NB4 (cell line): Measurements from ENCODE around the gene GRM5.
"Not testable (repeated sequence)": the region's sequence is repeated elsewhere in the genome, so short reads cannot be mapped to it uniquely, and the experiment has no call there.

ENCODE experiments used
- DNase-seq: peaks from one replicate; pipeline ENCODE4 v3.0.0; 2010; ENCODE audit warnings: low read depth
- H3K4me3 ChIP-seq: one replicate; pipeline ENCODE4 v1.5.1; 2011; ENCODE audit warnings: mild to moderate bottlenecking, low read depth, low read length, moderate library complexity
- MYC ChIP-seq: IDR thresholded peaks from 2 replicates; pipeline ENCODE4 v1.6.1; 2011; ENCODE audit warnings: low read depth, low read length
- POLR2A ChIP-seq: IDR thresholded peaks from 2 replicates; pipeline ENCODE4 v1.6.1; 2011; ENCODE audit warnings: mild to moderate bottlenecking; ENCODE audit not compliant: insufficient read length; ENCODE audit errors: extremely low read depth
- TF ChIP-seq, protein P1 (sequence below): IDR thresholded peaks from one replicate; pipeline ENCODE4 v1.5.1; 2012; ENCODE audit warnings: low read depth, low read length
- TF ChIP-seq, protein P2 (sequence below): IDR thresholded peaks from 2 replicates; pipeline ENCODE4 v1.6.1; 2011; ENCODE audit warnings: low read depth, low read length

The GRM5 gene

DNA sequence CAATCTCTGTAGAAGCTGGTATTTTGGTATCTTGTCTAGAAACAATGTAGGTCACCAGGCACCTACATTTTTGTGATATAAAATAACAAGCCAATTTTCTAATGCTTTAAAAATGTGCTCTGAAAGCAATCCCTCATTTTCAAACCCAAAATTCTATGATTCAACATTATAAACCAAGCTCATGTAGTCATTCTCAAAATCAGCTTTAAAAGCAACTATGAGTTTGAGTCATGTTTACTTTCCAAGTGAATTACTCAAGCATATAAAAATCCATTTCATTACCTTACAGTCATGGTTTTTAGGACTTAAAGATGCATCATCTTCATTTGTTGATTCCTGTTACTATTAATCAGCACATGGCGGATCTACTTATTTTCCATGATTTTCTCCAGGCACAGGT is 216.4 kb downstream of the GRM5 start:
- no peak for DNase-seq
- no peak for TF ChIP-seq POLR2A
- no peak for TF ChIP-seq MYC
- TF ChIP-seq, protein P1, sequence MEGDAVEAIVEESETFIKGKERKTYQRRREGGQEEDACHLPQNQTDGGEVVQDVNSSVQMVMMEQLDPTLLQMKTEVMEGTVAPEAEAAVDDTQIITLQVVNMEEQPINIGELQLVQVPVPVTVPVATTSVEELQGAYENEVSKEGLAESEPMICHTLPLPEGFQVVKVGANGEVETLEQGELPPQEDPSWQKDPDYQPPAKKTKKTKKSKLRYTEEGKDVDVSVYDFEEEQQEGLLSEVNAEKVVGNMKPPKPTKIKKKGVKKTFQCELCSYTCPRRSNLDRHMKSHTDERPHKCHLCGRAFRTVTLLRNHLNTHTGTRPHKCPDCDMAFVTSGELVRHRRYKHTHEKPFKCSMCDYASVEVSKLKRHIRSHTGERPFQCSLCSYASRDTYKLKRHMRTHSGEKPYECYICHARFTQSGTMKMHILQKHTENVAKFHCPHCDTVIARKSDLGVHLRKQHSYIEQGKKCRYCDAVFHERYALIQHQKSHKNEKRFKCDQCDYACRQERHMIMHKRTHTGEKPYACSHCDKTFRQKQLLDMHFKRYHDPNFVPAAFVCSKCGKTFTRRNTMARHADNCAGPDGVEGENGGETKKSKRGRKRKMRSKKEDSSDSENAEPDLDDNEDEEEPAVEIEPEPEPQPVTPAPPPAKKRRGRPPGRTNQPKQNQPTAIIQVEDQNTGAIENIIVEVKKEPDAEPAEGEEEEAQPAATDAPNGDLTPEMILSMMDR, result no peak
- TF ChIP-seq, protein P2, sequence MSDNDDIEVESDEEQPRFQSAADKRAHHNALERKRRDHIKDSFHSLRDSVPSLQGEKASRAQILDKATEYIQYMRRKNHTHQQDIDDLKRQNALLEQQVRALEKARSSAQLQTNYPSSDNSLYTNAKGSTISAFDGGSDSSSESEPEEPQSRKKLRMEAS, result no peak
- no peak overlapping the region for H3K4me3 ChIP-seq

DNA sequence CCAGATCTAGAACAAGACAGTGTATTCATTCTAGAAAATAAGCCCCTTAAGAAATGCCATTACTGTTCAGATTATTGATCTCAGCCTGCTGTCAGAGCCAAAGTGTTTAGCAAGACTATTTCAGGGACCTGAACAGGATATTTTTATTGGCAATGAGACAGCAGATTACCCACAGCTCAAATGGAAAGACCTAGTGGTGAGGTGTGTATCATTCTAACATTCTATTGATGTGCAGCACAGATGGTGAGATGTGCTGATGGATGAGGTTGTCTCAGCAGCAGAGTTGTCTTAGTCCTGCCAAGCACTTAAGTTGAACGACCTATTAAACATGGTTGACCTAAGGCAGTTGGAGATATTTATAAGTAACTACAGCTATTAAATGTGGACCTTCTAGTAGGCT is 219.5 kb downstream of the GRM5 start:
- not testable (repeated sequence) for H3K4me3 ChIP-seq, DNase-seq

DNA sequence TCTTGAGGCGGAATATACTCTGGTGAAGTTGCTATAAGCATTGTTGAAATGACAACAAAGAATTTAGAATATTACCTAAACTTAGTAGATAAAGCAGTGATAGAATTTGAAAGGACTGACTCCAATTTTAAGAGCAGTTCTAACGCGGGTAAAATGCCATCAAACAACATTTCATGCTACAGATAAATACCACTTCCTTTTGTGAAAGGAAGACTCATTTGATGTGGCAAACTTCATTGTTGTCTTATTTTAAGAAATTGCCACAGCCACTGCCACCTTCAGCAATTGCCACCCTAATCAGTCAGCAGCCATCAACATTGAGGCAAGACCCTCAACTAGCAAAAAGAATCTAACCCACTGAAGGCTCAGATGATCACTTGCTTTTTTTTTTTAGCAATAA is 220.8 kb downstream of the GRM5 start:
- H3K4me3 ChIP-seq, DNase-seq: not testable (repeated sequence)

DNA sequence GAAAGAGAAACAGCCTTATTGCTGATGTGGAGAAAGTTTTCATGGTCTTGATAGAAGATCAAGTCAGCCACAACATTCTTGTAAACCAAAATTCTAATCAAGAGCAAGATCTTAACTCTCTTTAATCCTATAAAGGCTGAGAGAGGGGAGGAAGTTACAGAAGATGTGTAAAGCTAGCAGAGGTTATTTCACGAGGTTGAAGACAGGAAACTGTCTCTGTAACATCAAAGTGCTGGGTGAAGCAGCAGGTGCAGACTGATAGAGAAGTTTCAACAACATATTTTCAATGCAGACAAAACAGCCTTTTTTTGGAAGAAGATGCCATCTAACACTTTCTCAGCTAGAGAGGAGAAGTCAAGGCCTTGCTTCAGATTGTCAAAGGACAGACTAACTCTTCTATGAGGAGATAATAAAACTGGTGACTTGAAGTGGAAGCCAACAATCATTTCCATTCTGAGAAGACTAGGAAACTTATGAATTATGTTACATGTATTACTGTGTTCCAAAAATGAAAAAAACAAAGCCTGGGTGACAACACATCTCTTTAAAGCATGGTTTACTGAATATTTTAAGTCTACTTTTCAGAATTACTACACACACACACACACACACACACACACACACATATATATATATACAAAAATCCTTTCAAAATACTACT is 221.9 kb downstream of the GRM5 start:
- DNase-seq, H3K4me3 ChIP-seq: not testable (repeated sequence)

DNA sequence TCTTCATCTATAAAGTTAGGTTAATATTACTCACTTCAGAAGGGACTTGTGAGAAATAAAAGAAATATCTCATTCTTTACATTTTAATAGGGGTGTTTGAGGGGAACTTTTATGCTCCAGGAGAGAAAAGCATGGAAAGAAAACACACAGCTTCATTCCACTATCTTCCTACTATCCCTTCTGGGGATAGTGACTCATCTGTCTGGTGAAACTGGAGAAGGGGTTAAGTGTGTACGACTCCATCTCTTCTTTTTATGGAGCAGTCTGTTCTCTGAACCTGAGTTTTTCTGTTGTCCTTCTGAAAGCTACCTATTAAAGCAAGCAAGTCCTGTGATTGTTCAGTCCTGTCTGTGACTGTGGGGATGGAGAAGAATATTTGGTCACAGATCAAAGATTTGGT is 227.6 kb downstream of the GRM5 start:
- not testable (repeated sequence) for H3K4me3 ChIP-seq, DNase-seq

DNA sequence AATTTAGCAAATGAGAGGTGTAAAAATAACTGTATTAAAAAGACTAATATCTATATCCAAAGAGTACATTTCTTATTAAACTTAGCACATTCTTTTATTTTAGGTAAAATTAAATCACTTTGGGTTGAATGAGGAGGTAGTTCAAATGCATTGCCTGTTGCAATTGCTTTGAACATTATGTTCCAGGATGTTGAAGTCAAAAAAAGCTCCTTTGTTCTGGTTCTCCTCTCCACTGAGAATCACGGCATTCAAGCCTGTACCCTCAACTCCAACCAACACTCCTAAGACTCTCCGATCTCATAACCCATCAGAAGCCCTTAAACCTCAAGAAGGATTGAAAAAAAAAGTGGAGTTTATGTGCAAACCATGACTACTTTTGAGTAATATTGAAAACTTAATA is 230.1 kb downstream of the GRM5 start:
- not testable (repeated sequence) for H3K4me3 ChIP-seq, DNase-seq

DNA sequence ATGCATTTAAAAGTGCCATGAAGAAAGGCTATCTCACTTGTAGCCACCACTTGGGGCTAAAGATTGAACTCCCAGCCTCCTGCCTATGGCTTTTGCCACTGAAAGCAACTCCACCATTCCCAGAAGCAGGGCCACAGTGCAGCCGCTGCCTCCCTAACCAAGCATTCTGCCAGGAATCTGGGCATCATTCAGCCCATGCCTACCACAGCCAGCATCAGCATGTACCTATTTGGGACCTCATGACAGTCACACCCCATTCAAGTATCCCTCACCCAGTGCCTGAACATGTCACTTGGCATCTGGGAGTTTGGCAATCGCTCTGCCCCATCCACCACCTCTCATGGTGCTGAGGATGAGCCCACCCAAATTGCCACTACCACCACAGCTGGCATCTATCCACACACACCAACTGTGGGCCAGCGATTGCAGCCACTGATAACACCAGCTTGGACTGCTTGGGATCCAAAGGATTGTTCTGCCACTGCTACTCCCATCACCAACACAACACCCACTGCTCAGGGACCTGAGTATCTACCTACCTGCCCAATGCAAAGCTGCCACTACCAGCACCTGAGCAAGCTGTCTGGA is 234.4 kb downstream of the GRM5 start:
- H3K4me3 ChIP-seq, result no peak overlapping the region
- TF ChIP-seq POLR2A, result no peak
- TF ChIP-seq, protein P1, result no peak
- TF ChIP-seq, protein P2, result no peak

DNA sequence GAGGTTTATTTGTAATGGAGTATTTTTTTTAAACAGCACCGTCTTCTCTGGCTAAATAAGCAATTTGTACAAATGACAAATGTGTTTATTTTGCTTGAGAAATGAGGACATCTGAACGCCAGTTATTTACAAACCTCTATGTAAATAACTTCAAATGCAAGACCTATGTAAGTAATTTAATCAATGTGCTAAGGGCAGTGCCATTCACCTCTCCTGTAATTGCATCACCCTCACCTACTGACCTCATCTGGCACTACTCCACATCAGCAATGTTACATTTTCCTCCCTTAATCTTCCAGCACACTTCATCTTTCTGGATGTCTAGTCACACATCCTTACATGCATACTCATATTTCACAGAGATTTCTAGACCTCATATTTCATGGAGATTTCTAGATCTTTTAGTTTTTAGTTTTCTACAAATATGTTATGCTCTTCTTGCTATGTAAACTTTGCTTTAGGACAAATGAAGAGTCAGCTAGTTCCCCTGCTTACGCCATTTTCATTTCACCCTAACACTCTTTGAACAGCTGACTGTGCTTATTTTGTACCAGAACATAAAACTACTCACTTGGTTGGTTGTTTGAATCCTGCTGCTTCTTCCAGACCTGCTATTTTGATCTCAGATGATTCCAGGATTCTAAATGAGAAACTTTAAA is 238.6 kb downstream of the GRM5 start:
- no peak overlapping the region for H3K4me3 ChIP-seq
- no peak for DNase-seq
- TF ChIP-seq MYC (no peak), POLR2A (no peak)
- TF ChIP-seq, protein P1, result no peak
- TF ChIP-seq, protein P2, result no peak

More for the DNA sequence above, 234.4 kb downstream of the GRM5 start:
- DNase-seq, result no peak

DNA sequence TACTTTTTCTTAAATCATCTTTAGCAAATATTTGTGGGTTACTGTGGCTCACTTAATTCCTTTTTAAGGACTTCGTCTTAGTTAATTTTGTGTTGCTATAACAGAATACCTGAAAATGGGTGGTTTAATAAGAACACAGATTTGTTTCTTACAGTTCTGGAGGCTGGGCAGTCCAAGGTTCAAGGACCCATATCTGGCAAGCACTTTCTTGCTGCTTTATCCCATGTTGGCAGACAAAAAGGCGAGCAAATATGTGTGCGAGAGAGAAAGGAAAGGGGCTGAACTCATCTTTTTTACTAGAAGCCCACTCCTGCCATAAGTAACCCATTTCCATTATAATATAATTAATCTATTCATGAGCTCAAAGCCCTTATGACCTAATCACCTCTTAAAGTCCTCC is 246.2 kb downstream of the GRM5 start:
- no peak overlapping the region for H3K4me3 ChIP-seq
- DNase-seq, result no peak
- TF ChIP-seq, protein P2, result no peak
